ENCODE data around the gene ADAMTSL5.

- TF ChIP-seq CTCF (conservative IDR thresholded peaks at IDR 0.05), result no peak
- TF ChIP-seq ZFX (IDR thresholded peaks at IDR 0.05), result no peak
Measured at GRCh38 chr19:1525343-1525742, 12.5 kb upstream of the ADAMTSL5 start.
